IPS-18a (cell line): ENCODE measurements around the gene SORCS3.

Experiments used
- H3K27ac ChIP-seq: one replicate; pipeline ENCODE4 v1.5.1; 2013; ENCODE audit warnings: low read length
- H3K27me3 ChIP-seq: one replicate; pipeline ENCODE4 v1.6.1; 2013; ENCODE audit warnings: mild to moderate bottlenecking, low read length; ENCODE audit not compliant: control insufficient read depth, insufficient read depth
- H3K36me3 ChIP-seq: one replicate; pipeline ENCODE4 v1.6.1; 2013; ENCODE audit warnings: low read depth, low read length; ENCODE audit not compliant: control insufficient read depth
- H3K4me1 ChIP-seq: one replicate; pipeline ENCODE4 v1.6.1; 2013; ENCODE audit warnings: low read depth, low read length; ENCODE audit not compliant: control insufficient read depth
- H3K4me3 ChIP-seq: one replicate; pipeline ENCODE4 v1.5.1; 2013; ENCODE audit warnings: low read length
- H3K9ac ChIP-seq: one replicate; pipeline ENCODE4 v1.6.1; 2013; ENCODE audit warnings: mild to moderate bottlenecking, low read length, moderate library complexity
- H3K9me3 ChIP-seq: one replicate; pipeline ENCODE4 v1.6.1; 2013; ENCODE audit warnings: low read depth, low read length; ENCODE audit not compliant: control insufficient read depth

Gene SORCS3

DNA sequence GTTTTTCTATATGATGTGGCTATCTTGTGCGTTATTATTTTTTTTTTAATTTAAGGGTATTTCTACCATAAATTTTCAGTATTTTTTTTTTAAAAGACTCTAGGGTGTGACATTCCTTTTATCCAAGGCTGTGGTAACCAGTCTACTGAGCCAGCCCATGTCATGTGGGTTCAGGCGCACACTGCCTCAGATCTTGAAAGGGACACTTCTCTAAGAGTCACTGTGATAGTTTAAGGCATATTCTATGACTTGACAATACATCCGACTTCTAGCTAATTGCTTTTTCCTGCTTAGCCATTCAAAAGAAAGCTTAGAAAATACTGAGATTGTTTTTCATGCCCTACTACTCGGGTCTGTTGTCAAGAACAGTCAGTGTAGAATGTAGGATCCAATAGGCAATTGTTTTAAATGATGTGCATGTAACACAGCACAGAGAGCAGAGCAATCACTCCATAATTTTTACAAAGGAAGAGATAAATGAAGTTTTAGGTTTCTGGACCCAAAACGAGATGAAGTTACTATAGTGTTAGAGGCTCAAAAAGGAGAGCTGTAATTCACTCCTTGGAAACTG is 263.7 kb downstream of the SORCS3 start:
- H3K4me1 ChIP-seq, result no peaks in the 10 kb centered on the region
- H3K4me3 ChIP-seq, result no peak overlapping the region
- no peaks in the 10 kb centered on the region for H3K27me3 ChIP-seq
- H3K27ac ChIP-seq, result no peak overlapping the region
- H3K36me3 ChIP-seq, result no peaks in the 10 kb centered on the region
- H3K9ac ChIP-seq, result no peak overlapping the region
- no peaks in the 10 kb centered on the region for H3K9me3 ChIP-seq

DNA sequence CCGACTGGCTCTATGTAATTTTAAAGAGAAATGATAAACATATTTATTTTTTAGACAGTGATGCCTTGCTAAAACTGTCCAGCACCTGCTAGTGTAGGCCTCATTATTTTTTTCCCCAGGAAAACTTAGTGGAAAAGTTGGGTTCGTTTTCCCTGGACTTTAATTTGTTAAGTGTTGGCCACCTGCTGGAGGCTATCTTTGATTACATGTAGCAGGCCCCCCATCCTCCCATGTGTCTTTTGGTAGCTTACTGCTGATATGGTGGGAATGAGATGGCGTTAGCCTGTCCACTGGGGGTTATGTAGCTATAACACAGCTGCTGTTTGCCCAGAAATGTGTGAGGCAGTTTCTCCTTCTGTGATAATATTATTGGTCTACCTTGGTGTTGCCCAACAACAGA is 265.0 kb downstream of the SORCS3 start:
- Histone ChIP-seq H3K9ac (no peak overlapping the region), H3K36me3 (no peaks in the 10 kb centered on the region), H3K4me1 (no peaks in the 10 kb centered on the region), H3K9me3 (no peaks in the 10 kb centered on the region), H3K27ac (no peak overlapping the region), H3K27me3 (no peaks in the 10 kb centered on the region), H3K4me3 (no peak overlapping the region)

DNA sequence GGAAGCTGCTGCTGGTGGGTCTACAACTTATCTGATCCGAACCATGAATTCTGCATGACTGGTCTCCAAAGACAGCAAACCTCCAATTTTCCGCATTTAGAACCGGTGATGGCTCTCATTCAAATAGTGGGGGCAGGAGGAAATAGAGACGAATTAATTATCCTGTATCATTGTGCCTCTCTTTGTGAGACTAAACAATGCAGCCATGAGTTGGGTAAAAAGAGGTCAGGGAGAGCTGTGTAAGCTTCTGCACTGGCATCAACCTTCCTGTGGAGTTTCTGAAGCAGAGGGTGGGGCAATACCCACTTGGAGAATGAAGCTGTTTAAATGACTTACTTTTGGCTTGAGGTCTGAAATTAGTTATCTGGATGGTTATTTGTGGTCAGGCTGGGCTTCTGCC is 266.4 kb downstream of the SORCS3 start:
- H3K9ac ChIP-seq, result no peak overlapping the region
- H3K36me3 ChIP-seq, result no peaks in the 10 kb centered on the region
- H3K27me3 ChIP-seq, result no peaks in the 10 kb centered on the region
- H3K9me3 ChIP-seq, result no peaks in the 10 kb centered on the region
- H3K4me3 ChIP-seq, result no peak overlapping the region
- H3K4me1 ChIP-seq, result no peaks in the 10 kb centered on the region
- H3K27ac ChIP-seq, result no peak overlapping the region

DNA sequence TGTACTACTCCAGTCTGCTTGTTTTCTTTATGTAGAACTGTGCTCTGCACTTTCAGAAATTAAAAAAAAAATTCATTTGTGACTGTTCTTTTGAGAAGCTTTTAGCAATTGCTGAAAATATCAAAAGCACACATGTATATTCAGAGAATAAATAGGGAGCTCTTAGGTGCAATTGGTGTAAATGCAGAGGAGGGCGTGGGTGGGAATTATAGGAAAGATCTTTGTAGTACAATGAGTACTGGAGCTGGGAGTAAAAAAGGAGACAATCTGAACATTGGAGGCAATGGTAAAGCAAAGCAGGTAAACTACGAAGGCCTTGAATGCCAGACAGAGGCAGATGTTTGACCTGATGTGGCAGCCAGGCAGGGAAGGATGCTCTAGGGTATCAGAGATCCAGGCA is 267.5 kb downstream of the SORCS3 start:
- Histone ChIP-seq H3K27ac (no peak overlapping the region), H3K36me3 (no peaks in the 10 kb centered on the region), H3K4me3 (no peak overlapping the region), H3K4me1 (no peaks in the 10 kb centered on the region), H3K9me3 (no peaks in the 10 kb centered on the region), H3K27me3 (no peaks in the 10 kb centered on the region), H3K9ac (no peak overlapping the region)

DNA sequence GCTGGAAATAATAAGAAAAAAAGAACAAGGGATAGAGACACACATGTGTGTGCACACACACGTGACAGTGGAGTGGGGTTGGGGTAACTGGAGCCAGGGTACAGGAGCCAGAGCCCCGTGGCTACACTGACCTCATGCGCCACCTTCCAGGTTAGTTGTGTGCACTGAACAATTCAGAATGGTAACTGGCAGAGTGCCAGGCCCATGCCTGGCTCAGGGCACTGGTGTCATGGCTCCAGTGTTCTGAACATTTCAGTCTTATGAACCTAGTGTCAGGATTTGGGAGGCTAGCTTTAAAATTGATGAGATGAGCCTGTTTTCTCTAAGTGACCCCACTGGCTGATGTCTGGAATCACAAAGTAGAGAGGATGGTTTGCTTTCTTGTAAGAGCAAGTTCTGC is 269.6 kb downstream of the SORCS3 start:
- Histone ChIP-seq H3K27ac (no peak overlapping the region), H3K36me3 (no peaks in the 10 kb centered on the region), H3K27me3 (no peaks in the 10 kb centered on the region), H3K4me3 (no peak overlapping the region), H3K4me1 (no peaks in the 10 kb centered on the region), H3K9ac (no peak overlapping the region), H3K9me3 (no peaks in the 10 kb centered on the region)

DNA sequence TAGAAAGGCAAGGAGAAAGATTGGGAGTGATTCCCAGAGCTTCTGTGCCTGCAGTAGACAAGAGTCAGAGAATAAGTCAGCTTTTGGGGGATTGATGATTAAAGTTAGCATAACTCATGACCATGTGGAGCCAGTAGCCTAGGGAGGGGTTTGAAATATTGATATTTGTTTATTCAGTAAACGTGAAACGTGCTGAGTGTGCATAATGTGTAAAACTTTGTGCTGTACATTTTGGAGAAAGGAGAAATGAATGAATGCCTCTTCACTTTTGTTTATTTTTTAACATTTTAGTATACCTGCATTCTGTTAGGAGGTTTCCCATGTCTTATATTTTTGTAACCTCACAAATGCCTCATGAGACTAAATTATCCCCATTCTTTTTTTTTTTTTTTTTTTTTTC is 272.3 kb downstream of the SORCS3 start:
- Histone ChIP-seq H3K27me3 (no peaks in the 10 kb centered on the region), H3K27ac (no peak overlapping the region), H3K4me1 (no peaks in the 10 kb centered on the region), H3K36me3 (no peaks in the 10 kb centered on the region), H3K4me3 (no peak overlapping the region), H3K9ac (no peak overlapping the region), H3K9me3 (no peaks in the 10 kb centered on the region)

DNA sequence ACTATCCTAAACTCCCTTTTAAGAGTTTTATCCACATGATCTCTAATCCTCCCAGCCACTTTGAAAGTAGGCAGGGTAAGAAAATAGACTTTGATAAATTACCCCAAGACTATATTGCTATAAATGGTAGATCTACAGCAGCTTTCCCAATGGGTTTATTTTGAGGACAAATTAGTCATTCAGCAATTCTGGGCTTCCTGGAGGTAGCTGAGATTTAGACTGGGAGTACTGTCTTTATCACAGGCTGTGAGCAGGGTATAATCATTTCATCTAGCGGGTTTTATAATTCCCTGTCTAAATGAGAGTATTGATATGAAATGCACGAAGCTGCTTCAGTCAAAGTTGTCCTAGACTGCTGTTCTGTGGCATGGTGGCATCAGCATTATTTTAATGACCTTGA is 279.4 kb downstream of the SORCS3 start:
- Histone ChIP-seq H3K9me3 (no peaks in the 10 kb centered on the region), H3K36me3 (no peaks in the 10 kb centered on the region), H3K27me3 (no peaks in the 10 kb centered on the region), H3K4me3 (no peak overlapping the region), H3K4me1 (peaks cover 8% of the 10 kb centered on the region), H3K9ac (no peak overlapping the region), H3K27ac (no peak overlapping the region)

DNA sequence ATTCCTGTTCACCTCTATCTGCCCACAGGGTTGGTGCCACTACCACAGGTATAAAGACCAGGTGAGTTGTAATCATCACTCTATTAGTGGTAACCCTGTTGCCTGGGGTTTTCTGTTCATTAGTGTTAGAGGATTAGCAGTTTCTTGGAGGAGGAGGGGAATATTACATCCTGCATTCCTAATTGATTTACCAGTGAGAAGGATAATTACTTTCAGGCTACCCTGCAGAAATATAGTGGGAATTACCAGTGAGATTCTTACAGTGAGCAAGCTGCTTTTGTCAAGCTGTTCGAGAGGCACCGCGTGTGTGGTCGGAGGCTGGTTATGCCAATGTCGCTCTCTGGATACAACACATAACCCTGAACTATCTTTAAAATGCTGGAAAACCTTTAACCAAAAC is 280.7 kb downstream of the SORCS3 start:
- Histone ChIP-seq H3K27ac (no peak overlapping the region), H3K9me3 (no peaks in the 10 kb centered on the region), H3K4me1 (peaks cover 8% of the 10 kb centered on the region), H3K36me3 (no peaks in the 10 kb centered on the region), H3K4me3 (no peak overlapping the region), H3K27me3 (no peaks in the 10 kb centered on the region), H3K9ac (no peak overlapping the region)

DNA sequence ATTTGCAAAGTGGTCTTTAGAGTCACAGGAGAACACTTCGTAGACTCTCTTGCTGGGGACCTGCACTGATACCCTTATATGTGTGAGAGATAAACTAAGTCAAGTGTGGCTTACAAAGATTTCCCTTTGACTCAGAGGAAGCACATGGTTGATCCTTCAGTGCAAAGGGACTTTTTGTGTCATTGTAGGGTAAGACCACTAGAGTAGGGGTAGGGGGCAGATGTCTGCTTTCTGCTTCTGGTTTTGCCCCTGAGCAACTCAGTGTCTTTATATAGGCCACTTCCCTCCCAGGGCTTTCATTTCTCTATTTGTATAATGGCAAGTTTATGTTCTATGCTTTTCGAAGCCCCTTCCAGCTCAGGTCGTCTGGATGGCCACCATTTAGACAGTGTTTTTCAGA is 281.7 kb downstream of the SORCS3 start:
- no peaks in the 10 kb centered on the region for H3K9me3 ChIP-seq
- H3K27me3 ChIP-seq, result no peaks in the 10 kb centered on the region
- H3K9ac ChIP-seq, result no peak overlapping the region
- no peak overlapping the region for H3K27ac ChIP-seq
- peaks cover 8% of the 10 kb centered on the region for H3K4me1 ChIP-seq
- no peaks in the 10 kb centered on the region for H3K36me3 ChIP-seq
- no peak overlapping the region for H3K4me3 ChIP-seq

DNA sequence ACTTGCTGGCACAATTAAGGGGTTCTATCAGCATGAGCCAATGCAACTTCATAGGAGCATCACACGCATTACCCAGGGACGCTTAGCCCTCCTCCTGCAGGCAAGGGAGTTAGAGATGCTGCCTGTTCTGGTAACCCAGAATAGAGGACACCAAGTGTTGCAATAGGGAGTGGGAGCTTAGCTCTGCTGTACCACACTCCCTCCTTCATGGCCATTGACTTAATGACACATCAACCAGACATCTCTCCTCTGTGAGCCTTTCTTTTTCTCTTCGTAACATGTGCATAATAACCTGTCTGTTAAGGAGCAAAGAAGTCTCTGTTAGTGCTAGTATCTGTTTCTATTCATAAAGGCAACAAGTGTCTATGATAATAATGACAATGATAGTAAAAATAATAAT is 282.4 kb downstream of the SORCS3 start:
- Histone ChIP-seq H3K27ac (no peak overlapping the region), H3K4me1 (peaks cover 8% of the 10 kb centered on the region), H3K36me3 (no peaks in the 10 kb centered on the region), H3K9ac (no peak overlapping the region), H3K4me3 (no peak overlapping the region), H3K9me3 (no peaks in the 10 kb centered on the region), H3K27me3 (no peaks in the 10 kb centered on the region)

DNA sequence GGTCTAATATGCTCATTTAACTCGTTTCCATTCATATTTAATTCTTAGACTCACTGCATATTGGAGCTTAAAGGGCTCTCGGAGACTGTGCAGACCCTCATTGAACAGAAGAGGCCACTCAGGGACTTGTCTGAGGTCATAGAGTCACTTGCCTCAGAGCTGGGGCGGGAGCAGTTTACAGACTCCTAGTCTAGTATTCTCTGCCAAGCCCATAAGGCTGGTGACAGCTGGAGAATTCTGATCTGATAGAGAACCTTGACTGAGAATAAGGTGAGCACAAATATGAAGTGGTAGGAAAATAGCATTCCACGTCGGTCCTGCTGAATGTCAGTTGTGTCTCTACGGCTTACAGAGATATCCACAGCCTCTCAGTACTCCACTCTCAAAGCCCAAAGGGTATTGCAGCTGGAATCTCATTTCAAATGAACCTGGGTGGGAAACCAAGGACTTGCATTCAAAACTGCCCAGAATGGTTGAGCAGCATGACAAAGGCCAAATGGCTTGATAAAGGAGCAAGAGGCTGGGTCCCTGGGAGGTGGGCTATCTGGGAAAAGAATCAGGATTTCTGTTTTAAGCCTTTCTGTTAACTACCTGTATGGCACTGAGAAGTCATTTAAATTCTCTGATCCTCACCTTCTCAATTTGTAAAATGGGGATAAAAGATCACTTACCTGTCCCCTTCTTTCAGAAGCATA is 283.2 kb downstream of the SORCS3 start:
- H3K9ac ChIP-seq, result no peak overlapping the region
- no peak overlapping the region for H3K27ac ChIP-seq

DNA sequence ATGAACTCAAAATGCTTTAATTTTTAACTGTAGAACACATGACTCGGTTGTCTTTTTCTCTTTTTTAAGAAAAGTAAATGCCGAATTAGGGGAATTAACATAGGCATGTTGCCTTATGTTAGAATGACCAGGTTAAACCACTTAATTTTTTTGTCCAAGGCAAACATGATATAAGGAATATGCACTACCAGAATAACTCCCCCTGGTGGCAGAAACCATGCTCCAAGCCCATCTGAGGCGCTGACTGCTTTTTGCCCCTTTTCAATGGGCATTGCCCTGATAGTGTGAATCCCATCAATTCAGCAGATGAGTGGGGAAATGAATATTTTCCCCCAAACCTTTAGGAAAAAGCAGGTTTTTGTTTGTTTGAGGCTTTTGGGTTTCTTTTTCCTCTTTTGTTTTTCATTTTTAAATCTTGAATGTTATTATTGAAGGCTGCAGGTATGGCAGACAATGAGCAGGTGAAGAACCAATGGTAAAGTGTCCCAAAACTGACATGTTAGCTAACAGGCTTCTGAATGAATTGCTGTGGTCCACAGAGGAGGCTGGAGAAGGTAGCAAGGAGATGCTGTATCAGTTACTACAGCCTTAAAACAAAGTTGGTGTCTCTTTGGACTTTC is 284.3 kb downstream of the SORCS3 start:
- Histone ChIP-seq H3K4me3 (no peak overlapping the region), H3K27me3 (no peaks in the 10 kb centered on the region), H3K9me3 (no peaks in the 10 kb centered on the region), H3K36me3 (no peaks in the 10 kb centered on the region), H3K9ac (no peak overlapping the region), H3K27ac (no peak overlapping the region), H3K4me1 (peaks cover 8% of the 10 kb centered on the region)

More for the DNA sequence above, 283.2 kb downstream of the SORCS3 start:
- H3K9me3 ChIP-seq, result no peaks in the 10 kb centered on the region
- no peaks in the 10 kb centered on the region for H3K36me3 ChIP-seq
- H3K4me1 ChIP-seq, result peaks cover 8% of the 10 kb centered on the region
- no peak overlapping the region for H3K4me3 ChIP-seq
- H3K27me3 ChIP-seq, result no peaks in the 10 kb centered on the region
